ENCODE results near the gene SNAI3. TPM values are rescaled to one million over a fixed set of nuclear protein-coding genes. Genes with fewer than 3 reads are reported as not detected.

SNAI3 gene
- total RNA-seq, 1 donor from 2014 or later = 0.29 TPM

DNA sequence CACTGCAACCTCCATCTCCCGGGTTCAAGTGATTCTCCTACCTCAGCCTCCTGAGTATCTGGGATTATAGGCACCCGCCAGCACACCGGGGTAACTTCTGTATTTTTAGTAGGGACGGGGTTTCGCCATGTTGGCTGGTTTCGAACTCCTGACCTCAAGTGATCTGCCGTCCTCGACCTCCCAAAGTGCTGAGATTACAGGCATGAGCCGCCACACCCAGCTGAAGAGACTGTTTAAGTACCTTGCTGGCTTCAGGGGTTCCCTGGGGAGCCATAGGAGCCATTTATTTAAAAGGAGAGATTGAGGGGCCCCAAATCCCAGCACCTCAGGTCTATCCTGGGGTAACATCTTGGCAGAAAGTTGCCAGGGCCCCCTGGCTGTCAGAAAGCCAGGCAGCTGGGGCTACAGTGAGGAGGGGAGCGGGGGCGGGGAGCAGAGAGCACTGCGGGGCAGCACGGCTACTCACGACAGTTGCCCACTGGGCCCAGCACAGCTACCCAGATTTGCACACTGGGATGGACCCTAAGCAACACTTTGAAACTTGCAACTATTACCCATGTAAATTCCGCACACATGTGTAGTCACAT, 1.6 kb downstream of the SNAI3 start:
- H3K4me1 Mint-ChIP-seq = peaks cover 9% of the 10 kb centered on the region
- no peaks in the 10 kb centered on the region for H3K9me3 Mint-ChIP-seq
- TF ChIP-seq, protein P1, sequence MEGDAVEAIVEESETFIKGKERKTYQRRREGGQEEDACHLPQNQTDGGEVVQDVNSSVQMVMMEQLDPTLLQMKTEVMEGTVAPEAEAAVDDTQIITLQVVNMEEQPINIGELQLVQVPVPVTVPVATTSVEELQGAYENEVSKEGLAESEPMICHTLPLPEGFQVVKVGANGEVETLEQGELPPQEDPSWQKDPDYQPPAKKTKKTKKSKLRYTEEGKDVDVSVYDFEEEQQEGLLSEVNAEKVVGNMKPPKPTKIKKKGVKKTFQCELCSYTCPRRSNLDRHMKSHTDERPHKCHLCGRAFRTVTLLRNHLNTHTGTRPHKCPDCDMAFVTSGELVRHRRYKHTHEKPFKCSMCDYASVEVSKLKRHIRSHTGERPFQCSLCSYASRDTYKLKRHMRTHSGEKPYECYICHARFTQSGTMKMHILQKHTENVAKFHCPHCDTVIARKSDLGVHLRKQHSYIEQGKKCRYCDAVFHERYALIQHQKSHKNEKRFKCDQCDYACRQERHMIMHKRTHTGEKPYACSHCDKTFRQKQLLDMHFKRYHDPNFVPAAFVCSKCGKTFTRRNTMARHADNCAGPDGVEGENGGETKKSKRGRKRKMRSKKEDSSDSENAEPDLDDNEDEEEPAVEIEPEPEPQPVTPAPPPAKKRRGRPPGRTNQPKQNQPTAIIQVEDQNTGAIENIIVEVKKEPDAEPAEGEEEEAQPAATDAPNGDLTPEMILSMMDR (IDR thresholded peaks at IDR 0.05; ENCODE audit: unreplicated experiment) = no peak
- DNase-seq (ENCODE audit: low spot score in 2 of 2, unreplicated experiment in 2 of 2) = no peak
- no peak overlapping the region for H3K27ac Mint-ChIP-seq
- no peaks in the 10 kb centered on the region for H3K36me3 Mint-ChIP-seq
- H3K4me3 Mint-ChIP-seq = no peak overlapping the region
- peaks cover 69% of the 10 kb centered on the region for H3K27me3 Mint-ChIP-seq (ENCODE audit: low read depth)

DNA sequence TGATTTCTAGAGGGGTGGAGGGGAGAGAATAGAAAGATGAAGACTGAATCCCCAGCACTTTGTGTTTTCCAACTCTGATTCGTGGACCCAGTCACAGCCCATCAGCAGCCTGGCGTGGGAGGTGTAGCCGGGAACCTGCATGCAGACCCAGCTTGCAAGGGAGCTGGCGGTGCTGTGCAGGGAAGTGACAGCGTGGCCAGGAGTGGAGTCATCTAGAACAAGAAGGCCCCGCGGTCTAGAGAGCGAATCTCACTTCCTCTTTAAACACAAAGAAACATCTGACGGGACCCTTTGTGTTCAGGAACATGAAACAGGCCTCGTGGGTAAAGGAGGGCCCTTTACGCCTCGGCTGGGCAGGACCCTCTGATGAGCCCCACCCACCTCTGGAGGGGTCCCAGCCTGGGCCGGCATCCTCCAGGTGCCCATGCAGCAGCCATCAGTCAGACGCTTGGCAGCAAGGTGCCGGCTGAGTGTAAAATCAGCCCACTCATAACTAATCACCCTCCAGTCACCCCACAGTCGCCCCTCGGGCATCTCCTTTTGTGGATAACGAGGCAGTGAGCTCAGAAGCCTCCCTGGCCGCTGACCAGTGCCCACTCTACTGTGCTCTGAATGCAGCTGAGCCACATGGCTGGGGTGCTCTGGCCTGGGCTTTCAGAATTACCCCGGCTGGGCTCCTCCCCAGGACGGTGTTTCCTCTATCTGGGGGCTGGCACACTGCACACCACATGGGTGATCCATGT, 4.4 kb downstream of the SNAI3 start:
- Mint-ChIP-seq H3K36me3 (no peaks in the 10 kb centered on the region), H3K27ac (no peak overlapping the region), H3K27me3 (ENCODE audit: low read depth) (peaks cover 45% of the 10 kb centered on the region)

GRCh38 chr16:88681084-88681680, 5.1 kb downstream of the SNAI3 start:
- Mint-ChIP-seq H3K27ac (no peak overlapping the region), H3K9me3 (no peaks in the 10 kb centered on the region), H3K27me3 (ENCODE audit: low read depth) (peaks cover 41% of the 10 kb centered on the region), H3K4me1 (peaks cover 3% of the 10 kb centered on the region), H3K36me3 (no peaks in the 10 kb centered on the region), H3K4me3 (no peak overlapping the region)
- no peak for DNase-seq (ENCODE audit: low spot score in 2 of 2, unreplicated experiment in 2 of 2)
- TF ChIP-seq, protein P1 (IDR thresholded peaks at IDR 0.05; ENCODE audit: unreplicated experiment) = no peak

More for the DNA sequence above, 4.4 kb downstream of the SNAI3 start:
- TF ChIP-seq, protein P1 (IDR thresholded peaks at IDR 0.05; ENCODE audit: unreplicated experiment) = no peak
- peaks cover 3% of the 10 kb centered on the region for H3K4me1 Mint-ChIP-seq
- H3K4me3 Mint-ChIP-seq = no peak overlapping the region
- no peaks in the 10 kb centered on the region for H3K9me3 Mint-ChIP-seq
- DNase-seq (ENCODE audit: low spot score in 2 of 2, unreplicated experiment in 2 of 2) = no peak

GRCh38 chr16:88680554-88681083, 5.7 kb downstream of the SNAI3 start:
- Mint-ChIP-seq H3K27me3 (ENCODE audit: low read depth) (peaks cover 41% of the 10 kb centered on the region), H3K36me3 (no peaks in the 10 kb centered on the region), H3K27ac (no peak overlapping the region), H3K9me3 (no peaks in the 10 kb centered on the region), H3K4me1 (peaks cover 3% of the 10 kb centered on the region), H3K4me3 (no peak overlapping the region)
- TF ChIP-seq, protein P1 (IDR thresholded peaks at IDR 0.05; ENCODE audit: unreplicated experiment) = no peak
- no peak for DNase-seq (ENCODE audit: low spot score in 2 of 2, unreplicated experiment in 2 of 2)

- H3K4me3 Mint-ChIP-seq = no peak overlapping the region
- TF ChIP-seq, protein P1 (IDR thresholded peaks at IDR 0.05; ENCODE audit: unreplicated experiment) = no peak
- DNase-seq (ENCODE audit: low spot score in 2 of 2, unreplicated experiment in 2 of 2) = no peak
- no peaks in the 10 kb centered on the region for H3K9me3 Mint-ChIP-seq
- H3K27ac Mint-ChIP-seq = no peak overlapping the region
- H3K36me3 Mint-ChIP-seq = no peaks in the 10 kb centered on the region
- H3K27me3 Mint-ChIP-seq (ENCODE audit: low read depth) = peaks cover 21% of the 10 kb centered on the region
- H3K4me1 Mint-ChIP-seq = no peaks in the 10 kb centered on the region
Observed at GRCh38 chr16:88678224-88678979, 7.9 kb downstream of the SNAI3 start.

All from mesothelial cell of epicardium (in vitro differentiated cells).